Natural killer cell (primary cell): ENCODE data around the gene CERKL. TPM values are rescaled to one million over a fixed set of nuclear protein-coding genes. Genes with fewer than 3 reads are reported as not detected.

ENCODE experiments used
- ATAC-seq, 3 donors: fragments of 150-1000 bp in 2 of 3; fragments of 200-7000 bp in 1 of 3; cut with Tn5 transposase; 1 replicate in 1 of 3; 2 replicates in 2 of 3; pipeline ENCODE4 v1.10.0; 2021; ENCODE audit warnings: mild to moderate bottlenecking in 2 of 3, moderate library complexity in 2 of 3
- DNase-seq, 2 donors: peaks; one replicate each; pipeline versions ENCODE4 v3.0.0 to v3.0.0-alpha.2; 2013 to 2021; ENCODE audit warnings: mixed read lengths in 1 of 2
- H3K27ac ChIP-seq: one replicate; pipeline ENCODE4 v1.5.1; 2013; ENCODE audit warnings: mild to moderate bottlenecking, low read length
- H3K27me3 ChIP-seq: one replicate; pipeline ENCODE4 v1.6.1; 2013; ENCODE audit warnings: low read length; ENCODE audit not compliant: control insufficient read depth, insufficient read depth
- H3K36me3 ChIP-seq: one replicate; pipeline ENCODE4 v1.6.1; 2013; ENCODE audit warnings: low read length; ENCODE audit not compliant: control insufficient read depth, insufficient read depth
- H3K4me1 ChIP-seq: one replicate; pipeline ENCODE4 v1.6.1; 2013; ENCODE audit warnings: low read length; ENCODE audit not compliant: control insufficient read depth, insufficient read depth
- H3K4me3 ChIP-seq: one replicate; pipeline ENCODE4 v1.5.1; 2013; ENCODE audit warnings: low read length
- H3K9me3 ChIP-seq: one replicate; pipeline ENCODE4 v1.6.1; 2013; ENCODE audit warnings: low read length; ENCODE audit not compliant: control insufficient read depth, insufficient read depth
- H3K27ac Mint-ChIP-seq, 2 donors: one replicate each; pipeline ENCODE4 v1.8.0; 2022; ENCODE audit warnings: mild to moderate bottlenecking in 2 of 2, mixed read lengths in 2 of 2, moderate library complexity in 1 of 2
- H3K27me3 Mint-ChIP-seq, 2 donors: one replicate each; pipeline ENCODE4 v1.8.0; 2022; ENCODE audit warnings: low read depth in 2 of 2, mixed read lengths in 2 of 2
- H3K36me3 Mint-ChIP-seq: one replicate; pipeline ENCODE4 v1.8.0; 2022; ENCODE audit warnings: mixed read lengths
- H3K4me1 Mint-ChIP-seq, 2 donors: one replicate each; pipeline ENCODE4 v1.8.0; 2022; ENCODE audit warnings: mixed read lengths in 2 of 2
- H3K4me3 Mint-ChIP-seq: one replicate; pipeline ENCODE4 v1.8.0; 2022; ENCODE audit warnings: mild to moderate bottlenecking, moderate library complexity, mixed read lengths
- H3K9me3 Mint-ChIP-seq, 2 donors: one replicate each; pipeline ENCODE4 v1.8.0; 2022; ENCODE audit warnings: mixed read lengths in 2 of 2
- WGBS: methylation state at CpG from one replicate; pipeline ENCODE4 v1.1.7; 2013; ENCODE audit warnings: missing lambda C conversion rate; ENCODE audit not compliant: insufficient coverage; 5-methylcytosine and 5-hydroxymethylcytosine counted together
- intact Hi-C: fragments of 100-400 bp; cut with micrococcal nuclease; formaldehyde crosslinking; loops from one replicate; pipeline ENCODE4 v1.14.2; 2022
- total RNA-seq, 4 donors: library from RNA; stranded (reverse); fragments of 120-200 nt in 1 of 4; gene quantifications; one replicate each; pipeline versions ENCODE4 v1.2.3 to v1.2.4, GENCODE V29; 2013 to 2022
- TF ChIP-seq, protein P1 (sequence below): fragments of 200-600 bp; IDR thresholded peaks from one replicate; pipeline ENCODE4 v1.8.0; 2022; ENCODE audit warnings: antibody characterized with exemption

CERKL gene
- total RNA-seq, 3 donors from 2014 or later (not counting 1 experiment from before 2014, with no cell fraction given) = not detected

DNA sequence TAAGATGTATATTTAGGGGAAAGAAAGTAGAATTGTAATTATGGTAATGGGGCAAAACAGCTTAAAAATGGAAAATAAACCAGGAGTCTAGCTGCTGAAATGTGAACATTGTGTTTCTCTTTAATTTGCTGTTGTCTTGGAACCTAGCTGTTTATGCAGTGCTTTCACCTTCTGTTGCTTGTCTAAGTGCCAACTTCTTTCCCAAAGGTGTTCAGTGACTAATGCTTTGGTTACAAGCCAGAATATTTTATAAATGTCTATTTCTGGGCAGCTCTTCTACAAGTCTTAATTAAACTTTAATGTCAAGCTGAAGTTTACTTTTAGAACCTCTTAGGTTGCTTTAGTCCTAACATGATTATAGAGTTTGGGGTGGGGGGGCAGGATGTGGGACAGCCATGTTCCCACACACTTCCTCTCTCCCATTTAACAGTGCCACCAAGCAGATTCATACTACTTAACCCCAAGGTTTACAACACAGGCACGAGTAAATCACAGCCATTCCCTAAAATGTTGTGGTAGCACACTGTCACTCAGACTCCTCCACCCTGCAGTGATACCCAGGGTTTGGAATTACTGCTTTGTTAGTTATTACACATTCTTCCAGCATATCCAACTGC, 139.1 kb downstream of the CERKL start:
- Mint-ChIP-seq H3K9me3 (no peaks in the 10 kb centered on the region), H3K27ac (peak overlapping the region; percentile 72 to 74), H3K27me3 (no peaks in the 10 kb centered on the region), H3K4me1 (peaks cover 28 to 30% of the 10 kb centered on the region in 2 donors), H3K4me3 (no peak overlapping the region), H3K36me3 (peaks cover 19% of the 10 kb centered on the region)
- 0% methylated on average over 1 of the region's 1 CpG for WGBS
- intact Hi-C loops = no loop called here
- peaks cover 6% of the 10 kb centered on the region for H3K4me1 ChIP-seq
- H3K36me3 ChIP-seq = peaks cover 90% of the 10 kb centered on the region
- peak; percentile 43 to 51 (median 50) for ATAC-seq
- DNase-seq = peak in 1 of 2 donors; percentile 39
- TF ChIP-seq, protein P1, sequence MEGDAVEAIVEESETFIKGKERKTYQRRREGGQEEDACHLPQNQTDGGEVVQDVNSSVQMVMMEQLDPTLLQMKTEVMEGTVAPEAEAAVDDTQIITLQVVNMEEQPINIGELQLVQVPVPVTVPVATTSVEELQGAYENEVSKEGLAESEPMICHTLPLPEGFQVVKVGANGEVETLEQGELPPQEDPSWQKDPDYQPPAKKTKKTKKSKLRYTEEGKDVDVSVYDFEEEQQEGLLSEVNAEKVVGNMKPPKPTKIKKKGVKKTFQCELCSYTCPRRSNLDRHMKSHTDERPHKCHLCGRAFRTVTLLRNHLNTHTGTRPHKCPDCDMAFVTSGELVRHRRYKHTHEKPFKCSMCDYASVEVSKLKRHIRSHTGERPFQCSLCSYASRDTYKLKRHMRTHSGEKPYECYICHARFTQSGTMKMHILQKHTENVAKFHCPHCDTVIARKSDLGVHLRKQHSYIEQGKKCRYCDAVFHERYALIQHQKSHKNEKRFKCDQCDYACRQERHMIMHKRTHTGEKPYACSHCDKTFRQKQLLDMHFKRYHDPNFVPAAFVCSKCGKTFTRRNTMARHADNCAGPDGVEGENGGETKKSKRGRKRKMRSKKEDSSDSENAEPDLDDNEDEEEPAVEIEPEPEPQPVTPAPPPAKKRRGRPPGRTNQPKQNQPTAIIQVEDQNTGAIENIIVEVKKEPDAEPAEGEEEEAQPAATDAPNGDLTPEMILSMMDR = no peak
- no peaks in the 10 kb centered on the region for H3K27me3 ChIP-seq
- H3K9me3 ChIP-seq = no peaks in the 10 kb centered on the region
- no peak overlapping the region for H3K4me3 ChIP-seq
- no peak overlapping the region for H3K27ac ChIP-seq

DNA sequence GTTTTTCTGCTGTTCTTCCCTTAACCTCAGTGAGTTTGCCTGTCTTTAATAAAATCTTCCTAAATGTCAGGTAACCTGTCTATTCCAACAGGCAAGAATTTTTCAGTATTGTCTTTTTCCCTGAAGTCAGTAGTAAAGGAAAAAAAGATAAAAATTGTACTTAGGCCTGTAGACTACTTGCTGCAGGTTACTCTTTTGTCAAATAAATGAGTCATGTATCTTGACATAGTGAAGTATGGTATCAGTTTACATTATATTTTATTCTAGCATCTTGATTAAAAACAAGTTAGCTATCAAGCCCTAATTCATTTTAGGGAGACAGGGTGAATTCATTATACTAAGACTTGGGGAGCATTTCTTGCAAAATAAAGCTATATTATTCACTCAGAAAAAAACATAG, 139.9 kb downstream of the CERKL start:
- Histone ChIP-seq H3K9me3 (no peaks in the 10 kb centered on the region), H3K4me3 (no peak overlapping the region), H3K27me3 (no peaks in the 10 kb centered on the region), H3K36me3 (peaks cover 90% of the 10 kb centered on the region), H3K4me1 (peaks cover 6% of the 10 kb centered on the region), H3K27ac (no peak overlapping the region)
- Mint-ChIP-seq H3K27ac (peak overlapping the region; percentile 72 to 74), H3K9me3 (no peaks in the 10 kb centered on the region), H3K27me3 (no peaks in the 10 kb centered on the region), H3K4me1 (peaks cover 28 to 34% of the 10 kb centered on the region in 2 donors), H3K4me3 (no peak overlapping the region), H3K36me3 (peaks cover 27% of the 10 kb centered on the region)
- ATAC-seq (no peak), DNase-seq (no peak)
- intact Hi-C loops = no loop called here
- TF ChIP-seq, protein P1 = no peak

DNA sequence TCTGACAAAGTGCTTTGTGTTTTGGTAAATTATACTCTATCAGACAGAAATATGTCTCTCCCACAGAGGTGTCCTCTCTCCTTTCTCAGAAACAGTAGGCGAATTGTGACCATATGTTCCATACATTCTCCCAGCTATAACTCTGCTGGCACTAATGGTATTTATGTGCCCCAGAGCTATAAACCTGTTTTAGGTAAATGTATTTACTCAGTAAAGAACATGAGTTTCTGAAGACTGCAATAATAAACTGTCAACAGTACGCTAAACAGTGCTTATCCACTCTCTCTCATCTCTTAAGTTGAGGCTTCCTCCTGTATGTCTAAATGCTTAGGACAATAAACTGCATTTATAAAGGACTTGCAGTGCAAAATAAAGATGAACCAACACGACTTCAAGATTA, 141.2 kb downstream of the CERKL start:
- no peak overlapping the region for H3K27ac ChIP-seq
- H3K27me3 Mint-ChIP-seq = no peaks in the 10 kb centered on the region
- intact Hi-C loops = no loop called here
- H3K27me3 ChIP-seq = no peaks in the 10 kb centered on the region
- 57% methylated on average over 2 of the region's 3 CpGs for WGBS
- peaks cover 92% of the 10 kb centered on the region for H3K36me3 ChIP-seq
- peaks cover 6% of the 10 kb centered on the region for H3K4me1 ChIP-seq
- TF ChIP-seq, protein P1 = no peak
- H3K4me3 Mint-ChIP-seq = no peak overlapping the region
- H3K27ac Mint-ChIP-seq = peak overlapping the region; percentile 72 to 74
- no peaks in the 10 kb centered on the region for H3K9me3 ChIP-seq
- peaks cover 36% of the 10 kb centered on the region for H3K36me3 Mint-ChIP-seq
- peaks cover 28 to 37% of the 10 kb centered on the region in 2 donors for H3K4me1 Mint-ChIP-seq
- DNase-seq (no peak), ATAC-seq (no peak)
- H3K9me3 Mint-ChIP-seq = no peaks in the 10 kb centered on the region
- no peak overlapping the region for H3K4me3 ChIP-seq

DNA sequence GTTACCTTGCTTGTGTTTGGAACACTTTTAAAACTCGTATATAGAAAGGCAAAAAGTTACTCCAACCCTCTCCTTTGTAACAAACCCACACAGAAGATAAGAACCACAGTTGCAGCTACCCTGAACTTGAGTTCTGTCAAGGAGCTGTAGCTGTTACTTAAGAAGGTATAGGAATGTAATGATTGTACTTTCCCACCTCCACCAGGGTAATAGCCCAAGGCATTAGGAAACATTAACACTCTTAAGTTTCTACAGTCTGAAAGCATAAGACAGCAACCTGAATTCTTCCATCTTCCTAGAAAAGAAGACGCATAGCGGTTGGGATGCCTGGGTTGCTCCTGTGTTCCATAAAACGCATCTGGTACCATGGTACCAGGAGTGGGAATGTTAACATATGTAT, 156.7 kb downstream of the CERKL start:
- Mint-ChIP-seq H3K27ac (no peak overlapping the region), H3K36me3 (peaks cover 28% of the 10 kb centered on the region), H3K4me1 (peaks cover 0 to 5% of the 10 kb centered on the region in 2 donors), H3K4me3 (no peak overlapping the region), H3K9me3 (no peaks in the 10 kb centered on the region), H3K27me3 (no peaks in the 10 kb centered on the region)
- Histone ChIP-seq H3K4me1 (no peaks in the 10 kb centered on the region), H3K27me3 (no peaks in the 10 kb centered on the region), H3K9me3 (no peaks in the 10 kb centered on the region), H3K4me3 (no peak overlapping the region), H3K36me3 (peaks cover 96% of the 10 kb centered on the region), H3K27ac (no peak overlapping the region)
- DNase-seq (no peak), ATAC-seq (no peak)
- TF ChIP-seq, protein P1 = no peak
- intact Hi-C loops = no loop called here
- 100% methylated on average over 1 of the region's 4 CpGs for WGBS
